Measurements from ENCODE around the gene DOCK11. TPM values are rescaled to one million over a fixed set of nuclear protein-coding genes. Genes with fewer than 3 reads are reported as not detected.

DOCK11 gene
- total and polyA plus RNA-seq, 2 donors (not counting 3 experiments of a cell fraction or from before 2014, with no cell fraction given), result 0.37 to 0.86 TPM

GRCh38 chrX:118603981-118604380 lies 108.4 kb downstream of the DOCK11 start:
- H3K4me3 ChIP-seq (replicated peaks in 1 of 3; ENCODE audit: insufficient read depth in 1 of 3, low read depth in 1 of 3, low read length in 3 of 3), result no peak overlapping the region
- H3K27me3 ChIP-seq (ENCODE audit: control insufficient read depth in 2 of 2, insufficient read depth in 2 of 2, low read length in 2 of 2), result no peaks in the 10 kb centered on the region
- H3K79me2 ChIP-seq (ENCODE audit: control insufficient read depth, insufficient read depth, low read length), result no peaks in the 10 kb centered on the region
- no peaks in the 10 kb centered on the region for H4K20me1 ChIP-seq (replicated peaks; ENCODE audit: control insufficient read depth, extremely low read depth, insufficient read depth, low read length)
- DNase-seq (ENCODE audit: low read depth, low spot score) (peak; percentile 50), FAIRE-seq (peak; percentile 96)
- ChIA-PET CTCF (no interaction called here), POLR2A (no interaction called here)
- intact Hi-C loops (cut with micrococcal nuclease), result loop anchor here (1.0 to 10.0 kb wide), 4 partner anchors 109 to 463 kb away; partner anchors contain the start of gene DOCK11
- no peaks in the 10 kb centered on the region for H3K36me3 ChIP-seq (ENCODE audit: control insufficient read depth in 2 of 2, extremely low read depth in 1 of 2, insufficient read depth in 2 of 2, low read length in 2 of 2)
- no peaks in the 10 kb centered on the region for H3K4me1 ChIP-seq (ENCODE audit: control insufficient read depth, extremely low read depth, insufficient read depth, low read length)
- no peak overlapping the region for H3K9ac ChIP-seq (replicated peaks; ENCODE audit: extremely low read depth, insufficient read depth, low read length)
- H3K9me3 ChIP-seq (replicated peaks; ENCODE audit: control insufficient read depth, insufficient read depth, low read length), result no peaks in the 10 kb centered on the region
- dilution Hi-C loops (cut with MboI; ENCODE audit: extremely low pct_ligation_motif_present, low sequenced_read_pairs), result no loop called here
- H2AFZ ChIP-seq (ENCODE audit: low read depth, low read length), result peak overlapping the region; percentile 64
- H3K9me1 ChIP-seq (replicated peaks; ENCODE audit: control insufficient read depth, extremely low read depth, insufficient read depth, low read length), result no peaks in the 10 kb centered on the region
- peak overlapping the region; percentile 42 for H3K4me2 ChIP-seq (ENCODE audit: insufficient read depth, low read length)
- no TSS peak for BruUV-seq (replicated peaks)
- H3K27ac ChIP-seq (ENCODE audit: insufficient read depth, low read depth, low read length), result no peak overlapping the region
- no peak for TF ChIP-seq POLR2A (IDR thresholded peaks at IDR 0.05; ENCODE audit: low read depth, low read length)
- TF ChIP-seq CTCF (IDR thresholded peaks at IDR 0.05; ENCODE audit: extremely low read depth in 1 of 2, insufficient read depth in 1 of 2, low read depth in 1 of 2, low read length in 2 of 2), result peak; percentile 54 to 69
- TF ChIP-seq FOS (IDR thresholded peaks at IDR 0.05; ENCODE audit: borderline replicate concordance, insufficient read depth, low read length), result no peak

GRCh38 chrX:118612290-118612689 lies 116.7 kb downstream of the DOCK11 start:
- no peaks in the 10 kb centered on the region for H3K27me3 ChIP-seq (ENCODE audit: control insufficient read depth in 2 of 2, insufficient read depth in 2 of 2, low read length in 2 of 2)
- CTCF ChIA-PET, result interaction anchor here (1.4 to 1.8 kb wide), 2 partner anchors 10 to 15 kb away, joined by 3 to 4 read pairs; no protein-coding TSS in a partner anchor
- no peak overlapping the region for H3K4me2 ChIP-seq (ENCODE audit: insufficient read depth, low read length)
- dilution Hi-C loops (cut with MboI; ENCODE audit: extremely low pct_ligation_motif_present, low sequenced_read_pairs), result no loop called here
- no peaks in the 10 kb centered on the region for H3K9me3 ChIP-seq (replicated peaks; ENCODE audit: control insufficient read depth, insufficient read depth, low read length)
- H3K9ac ChIP-seq (replicated peaks; ENCODE audit: extremely low read depth, insufficient read depth, low read length), result no peak overlapping the region
- no peak overlapping the region for H3K4me3 ChIP-seq (replicated peaks in 1 of 3; ENCODE audit: insufficient read depth in 1 of 3, low read depth in 1 of 3, low read length in 3 of 3)
- H2AFZ ChIP-seq (ENCODE audit: low read depth, low read length), result no peak overlapping the region
- intact Hi-C loops (cut with micrococcal nuclease), result no loop called here
- H3K27ac ChIP-seq (ENCODE audit: insufficient read depth, low read depth, low read length), result no peak overlapping the region
- H3K4me1 ChIP-seq (ENCODE audit: control insufficient read depth, extremely low read depth, insufficient read depth, low read length), result no peaks in the 10 kb centered on the region
- no peaks in the 10 kb centered on the region for H3K9me1 ChIP-seq (replicated peaks; ENCODE audit: control insufficient read depth, extremely low read depth, insufficient read depth, low read length)
- no peaks in the 10 kb centered on the region for H3K79me2 ChIP-seq (ENCODE audit: control insufficient read depth, insufficient read depth, low read length)
- FAIRE-seq (no peak), DNase-seq (ENCODE audit: low read depth, low spot score) (no peak)
- no peak for TF ChIP-seq EZH2 (IDR thresholded peaks at IDR 0.05; ENCODE audit: borderline replicate concordance, low read depth, low read length, severe bottlenecking)
- H4K20me1 ChIP-seq (replicated peaks; ENCODE audit: control insufficient read depth, extremely low read depth, insufficient read depth, low read length), result no peaks in the 10 kb centered on the region
- POLR2A ChIA-PET, result no interaction called here
- H3K36me3 ChIP-seq (ENCODE audit: control insufficient read depth in 2 of 2, extremely low read depth in 1 of 2, insufficient read depth in 2 of 2, low read length in 2 of 2), result no peaks in the 10 kb centered on the region
- no TSS peak for BruUV-seq (replicated peaks)
